Stimulated activated CD4-positive, alpha-beta T cell treated with anti-CD3 and anti-CD28 coated beads, Interleukin-15, amount 100 ng/mL, for 48 hours (primary cell): ENCODE data around the gene TEX19.
"Not testable (repeated sequence)": the region's sequence is repeated elsewhere in the genome, so short reads cannot be mapped to it uniquely, and the experiment has no call there.

Experiments
- DNase-seq, 2 donors: peaks; one replicate each; pipeline ENCODE4 v3.0.0-alpha.2; 2020; ENCODE audit warnings: low read depth in 2 of 2

Gene TEX19

DNA sequence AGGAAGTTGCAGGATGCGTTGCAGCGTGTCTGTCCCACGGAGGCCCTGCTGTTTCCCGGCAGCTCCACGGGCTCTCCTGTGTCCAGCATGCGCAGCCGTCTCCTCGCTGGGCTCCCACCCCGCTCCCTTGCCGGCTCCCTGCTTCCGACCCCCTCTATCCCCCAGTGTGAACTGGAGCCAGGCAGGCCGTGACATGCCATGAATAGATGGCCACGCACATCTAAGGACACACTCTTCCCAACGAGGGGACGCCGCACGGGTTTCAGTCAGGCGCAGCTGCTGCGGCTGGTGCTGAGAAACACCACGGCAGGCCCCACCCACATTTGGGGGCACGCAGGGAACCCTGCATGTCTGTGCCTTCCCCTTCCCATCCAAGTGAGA, 49.9 kb downstream of the TEX19 start:
- DNase-seq: no peak

DNA sequence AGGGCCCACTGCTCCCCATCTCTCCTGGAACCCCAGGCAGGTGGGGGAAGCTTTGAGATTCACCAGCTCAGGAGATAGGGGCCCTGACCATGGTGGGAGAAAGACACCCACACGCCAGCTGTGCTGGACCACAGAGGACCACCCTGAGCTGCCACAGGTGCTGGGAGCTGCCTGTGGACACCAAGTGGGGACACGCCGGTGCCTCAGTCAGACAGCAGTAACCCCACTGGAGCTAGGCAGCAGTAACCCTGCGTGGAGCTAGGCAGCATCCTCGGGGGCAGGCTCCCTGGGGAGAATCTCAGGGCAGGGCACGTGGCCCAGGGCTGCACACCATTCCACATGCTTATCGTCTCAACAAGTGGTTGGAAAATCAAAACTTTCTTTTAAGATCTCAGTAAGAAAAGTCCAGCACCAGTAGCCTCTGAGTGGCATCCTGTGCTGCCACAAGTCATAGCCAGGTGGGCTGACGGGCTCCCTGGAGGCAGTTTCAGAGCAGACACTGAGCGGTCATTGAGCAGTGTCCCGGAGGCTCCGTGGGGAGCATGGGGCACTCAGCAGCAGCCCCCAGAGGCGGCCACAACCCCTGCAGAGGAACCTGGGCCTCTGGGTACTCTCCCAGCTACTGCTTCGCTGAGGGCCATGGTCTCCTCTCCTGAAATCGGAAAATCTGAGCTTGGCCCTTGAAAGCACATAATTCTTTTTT, 51.1 kb downstream of the TEX19 start:
- DNase-seq: no peak

DNA sequence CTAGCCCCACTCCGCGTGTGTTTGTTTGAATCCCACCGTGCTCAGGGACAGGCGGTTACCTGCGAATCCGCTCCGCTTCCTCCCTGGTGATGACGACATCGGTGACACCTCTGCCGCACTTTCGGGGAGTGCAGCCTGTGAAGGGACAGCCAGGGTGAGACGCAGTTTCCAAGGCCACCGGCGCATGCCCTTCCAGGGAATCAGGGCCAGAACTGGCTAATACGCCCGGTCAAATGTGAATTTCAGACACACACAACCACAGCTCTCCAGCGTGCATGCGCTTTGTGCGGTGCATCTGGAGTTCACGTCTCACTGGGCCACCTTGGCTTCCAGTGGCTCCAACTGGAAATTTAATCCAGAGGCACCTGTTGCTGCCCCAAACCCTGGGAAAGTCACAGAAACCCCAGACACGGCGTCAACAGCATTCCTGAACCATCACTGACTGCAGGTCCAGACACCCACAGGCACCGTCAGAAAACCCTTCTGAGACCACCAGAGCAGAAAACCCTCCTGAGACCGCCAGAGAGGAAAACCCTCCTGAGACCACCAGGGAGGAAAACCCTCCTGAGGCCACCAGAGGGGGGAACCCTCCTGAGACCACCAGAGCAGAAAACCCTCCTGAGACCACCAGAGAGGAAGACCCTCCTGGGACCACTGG, 52.5 kb downstream of the TEX19 start:
- DNase-seq: no peak

GRCh38 chr17:82412081-82412480, 53.0 kb downstream of the TEX19 start:
- DNase-seq: not testable (repeated sequence)

DNA sequence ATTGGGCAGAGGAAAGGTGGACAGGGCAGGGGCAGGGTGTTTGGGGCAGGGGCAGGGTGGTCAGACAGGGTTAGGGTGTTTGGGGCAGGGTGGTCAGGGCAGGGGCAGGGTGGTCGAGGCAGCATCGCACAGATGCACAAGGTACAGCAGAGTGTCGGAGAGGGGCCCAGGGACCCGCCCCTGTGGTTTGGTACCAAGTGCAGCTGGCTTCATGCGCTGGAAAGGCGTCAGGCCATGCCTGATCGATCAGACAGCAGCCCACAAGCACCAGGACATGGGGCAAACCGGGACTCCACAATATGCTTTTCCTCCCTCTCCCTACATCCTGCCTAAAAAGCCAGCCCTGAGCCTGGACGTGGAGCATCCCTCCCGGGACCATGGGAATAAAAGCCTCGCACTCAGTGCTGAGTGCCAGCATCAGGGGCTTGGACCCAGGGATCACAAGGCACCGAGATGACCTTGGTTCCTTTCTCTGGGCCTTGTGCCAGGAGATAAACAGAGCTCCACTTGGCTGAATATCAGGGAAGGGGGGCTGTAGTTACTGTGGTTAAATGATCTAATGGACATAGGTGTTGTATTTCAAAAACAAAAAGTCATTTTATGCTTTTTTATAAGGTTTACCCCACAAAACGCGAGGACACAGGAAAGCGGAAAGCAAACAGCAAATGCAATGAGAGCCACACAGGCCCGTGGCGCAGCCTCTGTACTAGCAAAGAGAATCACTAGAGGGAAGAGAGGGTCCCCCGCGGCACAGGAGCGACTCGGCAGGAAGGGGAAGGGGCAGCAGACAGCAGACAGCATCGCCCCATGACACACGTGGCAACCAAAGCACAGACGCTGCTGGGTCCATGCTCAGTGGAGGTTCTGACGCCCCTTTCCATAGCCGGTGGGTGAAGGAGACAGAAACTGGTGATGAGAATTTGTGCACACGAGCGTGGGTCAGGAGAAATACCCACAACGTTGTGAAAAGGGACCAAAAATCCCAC, 53.8 kb downstream of the TEX19 start:
- no peak for DNase-seq
